HCT116 (cell line): Measurements from ENCODE around the gene MTERF4. TPM values are rescaled to one million over a fixed set of nuclear protein-coding genes. Genes with fewer than 3 reads are reported as not detected.

ENCODE experiments used
- ATAC-seq: fragments of 200-7000 bp; cut with Tn5 transposase; 2 replicates; pipeline ENCODE4 v1.9.1; 2020; ENCODE audit warnings: mild to moderate bottlenecking, moderate library complexity
- BruUV-seq: library from RNA; stranded (reverse); fragments of 400-500 nt; replicated peaks from 2 replicates; lab custom pipeline; 2021; lab: Mats Ljungman, UMichigan
- CTCF ChIA-PET: fragments of 300-600 bp; sonication (Branson Sonifier 250); formaldehyde crosslinking; loops from one replicate; lab custom pipeline; 2021; ENCODE audit warnings: antibody characterized with exemption; lab: Charles Lee
- POLR2A ChIA-PET: fragments of 300-600, 350-600 bp; sonication (Branson Sonifier 250); formaldehyde crosslinking; loops from one replicate; lab custom pipeline; 2021; ENCODE audit warnings: antibody characterized with exemption; lab: Charles Lee
- RAD21 ChIA-PET, 2 experiments: fragments of 300-600 bp; sonication (Branson Sonifier 250); formaldehyde crosslinking; loops; one replicate each; lab custom pipeline; 2023; ENCODE audit warnings: low total read pairs in 2 of 2; ENCODE audit not compliant: uncharacterized antibody in 2 of 2, unreplicated experiment in 2 of 2, low non-redundant PET in 1 of 2; lab: Charles Lee
- DNase-seq: peaks from one replicate; pipeline ENCODE4 v3.0.0-alpha.2; 2010; ENCODE audit warnings: low read depth, low spot score
- H2AFZ ChIP-seq: fragments of 200-600 bp; shearing (Covaris generic), sonication (generic); 2 replicates; pipeline ENCODE4 v1.6.1; 2017; ENCODE audit warnings: low read depth, mixed run types, mixed read lengths, antibody characterized with exemption, low read length; ENCODE audit not compliant: poor library complexity, severe bottlenecking
- H3K27ac ChIP-seq: 2 replicates; pipeline ENCODE4 v1.5.1; 2012; ENCODE audit warnings: low read depth, low read length
- H3K27me3 ChIP-seq: fragments of 200-600 bp; sonication (generic); 2 replicates; pipeline ENCODE4 v1.6.1; 2016; ENCODE audit warnings: mixed run types, low read length, mixed read lengths; ENCODE audit not compliant: insufficient read depth
- H3K36me3 ChIP-seq, 2 experiments: fragments of 200-500 bp in 1 of 2; fragments of 200-600 bp in 1 of 2; sonication (Bioruptor generic) in 1 of 2; sonication (generic) in 1 of 2; 2 replicates each; pipeline versions ENCODE4 v1.5.1 to v1.6.1; 2014 to 2016; ENCODE audit warnings: low read length in 2 of 2, inconsistent platforms in 1 of 2, mixed read lengths in 1 of 2, mixed run types in 1 of 2; ENCODE audit not compliant: insufficient read depth in 2 of 2, control insufficient read depth in 1 of 2
- H3K4me1 ChIP-seq, 2 experiments: fragments of 200-600 bp in 1 of 2; sonication (generic) in 1 of 2; 2 replicates each; pipeline versions ENCODE4 v1.5.1 to v1.6.1; 2012 to 2017; ENCODE audit warnings: low read length in 2 of 2, inconsistent platforms in 1 of 2, mild to moderate bottlenecking in 1 of 2, mixed read lengths in 1 of 2, mixed run types in 1 of 2, moderate library complexity in 1 of 2; ENCODE audit not compliant: insufficient read depth in 2 of 2, control insufficient read depth in 1 of 2
- H3K4me2 ChIP-seq: fragments of 200-600 bp; sonication (generic); 2 replicates; pipeline ENCODE4 v1.6.1; 2017; ENCODE audit warnings: mixed run types, low read length, mixed read lengths
- H3K4me3 ChIP-seq, 2 experiments: fragments of 200-600 bp in 1 of 2; sonication (generic) in 1 of 2; replicated peaks in 1 of 2; 2 replicates each; pipeline ENCODE4 v1.5.1; 2011 to 2016; ENCODE audit warnings: low read length in 2 of 2, control low read depth in 1 of 2, low read depth in 1 of 2, mild to moderate bottlenecking in 1 of 2, mixed read lengths in 1 of 2, mixed run types in 1 of 2
- H3K79me2 ChIP-seq: fragments of 200-600 bp; sonication (generic); 2 replicates; pipeline ENCODE4 v1.6.1; 2017; ENCODE audit warnings: mild to moderate bottlenecking, mixed run types, low read length, moderate library complexity, mixed read lengths; ENCODE audit not compliant: insufficient read depth
- H3K9ac ChIP-seq: fragments of 200-600 bp; sonication (generic); 2 replicates; pipeline ENCODE4 v1.6.1; 2016; ENCODE audit warnings: low read length, mixed read lengths
- H3K9me2 ChIP-seq: fragments of 200-600 bp; sonication (generic), shearing (Covaris generic); 2 replicates; pipeline ENCODE4 v1.6.1; 2017; ENCODE audit warnings: mixed run types, mild to moderate bottlenecking, moderate library complexity; ENCODE audit not compliant: insufficient read depth
- H3K9me3 ChIP-seq, 2 experiments: fragments of 200-500 bp in 1 of 2; fragments of 200-600 bp in 1 of 2; sonication (Bioruptor generic) in 1 of 2; sonication (generic) in 1 of 2; 2 replicates each; pipeline ENCODE4 v1.6.1; 2014 to 2017; ENCODE audit warnings: low read length in 2 of 2, mixed read lengths in 2 of 2, inconsistent platforms in 1 of 2, low read depth in 1 of 2, mild to moderate bottlenecking in 1 of 2, mixed run types in 1 of 2, moderate library complexity in 1 of 2; ENCODE audit not compliant: control insufficient read depth in 1 of 2, insufficient read depth in 1 of 2
- H4K20me1 ChIP-seq: fragments of 200-600 bp; sonication (generic), shearing (Covaris generic); 2 replicates; pipeline ENCODE4 v1.6.1; 2017; ENCODE audit warnings: mixed run types, mild to moderate bottlenecking, moderate library complexity; ENCODE audit not compliant: insufficient read depth
- CTCF ChIP-seq, 3 experiments: fragments of 200-600 bp in 1 of 3; sonication (generic) in 1 of 3; IDR thresholded peaks in 2 of 3; conservative IDR thresholded peaks in 1 of 3; 2 replicates each; pipeline ENCODE4 v1.5.1; 2012 to 2017; ENCODE audit warnings: low read depth in 2 of 3, low read length in 2 of 3, antibody characterized with exemption in 1 of 3, borderline replicate concordance in 1 of 3, control low read depth in 1 of 3, mild to moderate bottlenecking in 1 of 3, mixed read lengths in 1 of 3, mixed run types in 1 of 3, moderate library complexity in 1 of 3; ENCODE audit not compliant: insufficient read depth in 1 of 3
- EGR1 ChIP-seq: IDR thresholded peaks from 2 replicates; pipeline ENCODE4 v1.6.1; 2012; ENCODE audit warnings: low read depth
- MAX ChIP-seq: IDR thresholded peaks from 2 replicates; pipeline ENCODE4 v1.6.1; 2012
- SP1 ChIP-seq: IDR thresholded peaks from 2 replicates; pipeline ENCODE4 v1.6.1; 2012; ENCODE audit warnings: low read depth
- SRF ChIP-seq: IDR thresholded peaks from 2 replicates; pipeline ENCODE4 v1.6.1; 2012; ENCODE audit warnings: low read depth
- YY1 ChIP-seq: IDR thresholded peaks from 2 replicates; pipeline ENCODE4 v1.6.1; 2011; ENCODE audit warnings: low read length, low read depth, moderate library complexity, mild to moderate bottlenecking; ENCODE audit not compliant: insufficient replicate concordance; ENCODE audit errors: extremely low read depth
- ZNF274 ChIP-seq: fragments of 200-500 bp; sonication (Bioruptor generic); IDR thresholded peaks from 2 replicates; pipeline ENCODE4 v1.6.1; 2014; ENCODE audit warnings: mild to moderate bottlenecking, low read depth, low read length, inconsistent platforms
- intact Hi-C: fragments of 100-400 bp; cut with micrococcal nuclease; formaldehyde crosslinking; loops from 2 replicates; pipeline ENCODE4 v1.10.0; 2022
- total RNA-seq: library from RNA; stranded (reverse); gene quantifications from one replicate; pipeline ENCODE4 v1.2.1, GENCODE V29; 2021; ENCODE audit not compliant: unreplicated experiment

MTERF4 gene
- total RNA-seq, 1 experiment from 2014 or later: 25.5 TPM

GRCh38 chr2:241068942-241069810 lies 32.9 kb downstream of the MTERF4 start:
- TF ChIP-seq SP1 (no peak), ZNF274 (no peak), SRF (no peak), MAX (no peak), YY1 (no peak), EGR1 (no peak), CTCF (IDR thresholded peaks at IDR 0.05 in 2 of 3, conservative IDR thresholded peaks at IDR 0.05 in 1 of 3; ENCODE audit: borderline replicate concordance in 1 of 3, insufficient read depth in 1 of 3, low read depth in 2 of 3, low read length in 2 of 3) (no peak)
- TF ChIP-seq, all 23 proteins: peak for 0
- Histone ChIP-seq H3K9ac (no peak overlapping the region), H3K27me3 (no peaks in the 10 kb centered on the region), H3K9me3 (no peaks in the 10 kb centered on the region), H3K27ac (no peak overlapping the region), H3K4me3 (no peak overlapping the region), H3K4me2 (no peak overlapping the region), H3K36me3 (no peaks in the 10 kb centered on the region), H2AFZ (no peak overlapping the region), H3K79me2 (no peaks in the 10 kb centered on the region), H4K20me1 (no peaks in the 10 kb centered on the region), H3K9me2 (no peaks in the 10 kb centered on the region), H3K4me1 (peaks cover 2 to 4% of the 10 kb centered on the region in 2 experiments; a peak in 3 of 4 replicates)
- intact Hi-C loops: no loop called here
- POLR2A ChIA-PET: no interaction called here
- BruUV-seq: no TSS peak
- CTCF ChIA-PET: no interaction called here
- ATAC-seq (no peak), DNase-seq (no peak)
- RAD21 ChIA-PET: no interaction called here
